Ishikawa (cell line): ENCODE data around the gene OARD1.

Experiments
- EP300 ChIP-seq: IDR thresholded peaks from 2 replicates; pipeline ENCODE4 v1.6.1; 2012; ENCODE audit warnings: borderline replicate concordance
- TF ChIP-seq, protein P1 (sequence below): IDR thresholded peaks from 2 replicates; pipeline ENCODE4 v1.6.1; 2012

DNA sequence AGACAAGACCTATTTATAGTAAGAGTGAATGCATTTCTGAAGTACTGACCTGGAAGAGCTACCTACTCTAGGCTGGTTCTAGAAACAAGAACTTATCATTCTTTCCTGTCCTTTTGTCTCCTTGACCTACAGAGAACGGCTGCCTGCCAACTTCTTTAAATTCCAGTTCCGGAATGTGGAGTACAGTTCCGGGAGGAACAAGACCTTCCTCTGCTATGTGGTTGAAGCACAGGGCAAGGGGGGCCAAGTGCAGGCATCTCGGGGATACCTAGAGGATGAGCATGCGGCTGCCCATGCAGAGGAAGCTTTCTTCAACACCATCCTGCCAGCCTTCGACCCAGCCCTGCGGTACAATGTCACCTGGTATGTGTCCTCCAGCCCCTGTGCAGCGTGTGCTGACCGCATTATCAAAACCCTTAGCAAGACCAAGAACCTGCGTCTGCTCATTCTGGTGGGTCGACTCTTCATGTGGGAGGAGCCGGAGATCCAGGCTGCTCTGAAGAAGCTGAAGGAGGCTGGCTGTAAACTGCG, 10.9 kb downstream of the OARD1 start:
- TF ChIP-seq, protein P1, sequence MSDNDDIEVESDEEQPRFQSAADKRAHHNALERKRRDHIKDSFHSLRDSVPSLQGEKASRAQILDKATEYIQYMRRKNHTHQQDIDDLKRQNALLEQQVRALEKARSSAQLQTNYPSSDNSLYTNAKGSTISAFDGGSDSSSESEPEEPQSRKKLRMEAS, result no peak
- no peak for TF ChIP-seq EP300
